Erythroblast (primary cell): ENCODE measurements around the gene RYR2.

ENCODE experiments used
- DNase-seq, 2 experiments: peaks; one replicate each; lab custom pipeline; 2025; lab: John Stamatoyannopoulos, UW
- GATA1 ChIP-seq: IDR thresholded peaks from 2 replicates; pipeline ENCODE4 v1.6.1; 2011; ENCODE audit warnings: low read depth, mild to moderate bottlenecking, control low read depth, low read length, moderate library complexity
- POLR2A ChIP-seq: IDR thresholded peaks from 2 replicates; pipeline ENCODE4 v1.6.1; 2011; ENCODE audit warnings: mild to moderate bottlenecking, low read length

Gene RYR2

DNA sequence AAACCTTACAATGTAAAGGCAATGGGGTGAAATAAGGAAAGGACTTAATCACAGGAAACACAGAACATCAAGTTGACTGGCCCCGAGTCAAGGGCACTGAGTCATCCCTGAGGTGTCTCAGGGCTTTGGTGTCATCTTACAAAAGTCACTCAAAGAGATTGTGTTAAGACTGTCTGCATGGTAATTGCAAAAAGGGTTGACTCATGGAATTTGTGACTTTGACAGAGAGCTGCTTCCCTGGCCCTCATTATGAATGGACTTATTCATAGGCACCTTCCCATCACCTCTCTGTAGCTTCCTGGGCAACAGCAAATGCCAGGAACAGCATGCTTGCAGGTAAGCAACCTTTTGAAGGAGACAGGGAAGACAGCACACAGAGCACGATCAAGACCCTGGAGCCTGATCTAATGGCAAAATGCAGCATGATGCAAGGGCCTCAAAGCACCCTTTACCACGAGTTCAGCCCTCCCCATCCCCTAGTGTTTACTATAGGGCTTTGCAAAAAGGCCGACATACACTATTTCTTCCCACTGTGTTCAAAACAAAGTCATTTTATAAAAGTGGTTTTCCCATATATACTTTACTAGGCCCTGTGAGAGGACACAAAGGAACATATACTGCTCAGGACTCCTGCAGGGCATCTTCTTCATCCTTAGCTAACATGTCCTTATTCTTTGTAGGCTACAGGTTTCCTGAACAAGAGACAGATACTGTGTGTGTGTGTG, 831.7 kb downstream of the RYR2 start:
- no peak for DNase-seq
- TF ChIP-seq POLR2A (no peak), GATA1 (no peak)

DNA sequence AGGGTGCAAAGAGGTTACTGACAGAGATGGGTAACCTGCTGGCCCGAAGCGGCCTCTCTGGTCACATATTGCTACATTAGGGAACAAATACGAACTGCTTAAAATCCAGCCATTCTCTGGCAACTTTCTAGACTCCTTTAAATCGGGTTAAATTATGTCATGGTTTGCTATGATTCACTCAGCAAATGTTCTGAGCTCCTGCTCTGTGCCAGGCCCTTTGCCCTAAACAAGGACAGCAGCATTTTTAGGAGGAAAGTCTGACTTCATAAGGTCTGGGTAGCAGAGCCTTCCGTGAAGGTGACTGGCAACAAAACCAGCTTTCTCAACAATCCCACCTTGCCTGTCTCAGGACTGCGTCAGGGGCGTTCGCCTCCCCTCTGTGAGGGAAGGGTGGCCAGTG, 833.3 kb downstream of the RYR2 start:
- DNase-seq: no peak
- TF ChIP-seq POLR2A: no peak
- TF ChIP-seq GATA1: no peak

DNA sequence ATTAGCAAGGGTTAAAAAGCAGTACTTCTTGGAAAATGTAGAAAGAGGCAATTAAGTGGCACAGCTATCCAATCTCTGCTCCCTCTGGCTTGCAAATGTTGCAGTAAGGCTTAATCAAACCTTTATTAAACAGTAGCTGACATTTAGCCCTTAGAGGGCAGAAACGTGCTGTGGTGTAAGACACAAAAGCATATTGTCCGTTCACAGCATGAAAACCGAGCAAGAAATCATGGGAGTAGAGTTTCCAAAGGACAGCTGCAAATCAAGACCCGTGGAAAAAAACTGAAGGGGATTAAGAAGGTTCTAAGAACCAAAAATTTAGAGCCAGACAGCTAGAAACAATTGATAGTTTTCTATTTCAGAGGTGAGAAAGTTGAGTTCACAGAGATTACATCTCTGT, 835.6 kb downstream of the RYR2 start:
- no peak for TF ChIP-seq POLR2A
- TF ChIP-seq GATA1: no peak
- DNase-seq: no peak

DNA sequence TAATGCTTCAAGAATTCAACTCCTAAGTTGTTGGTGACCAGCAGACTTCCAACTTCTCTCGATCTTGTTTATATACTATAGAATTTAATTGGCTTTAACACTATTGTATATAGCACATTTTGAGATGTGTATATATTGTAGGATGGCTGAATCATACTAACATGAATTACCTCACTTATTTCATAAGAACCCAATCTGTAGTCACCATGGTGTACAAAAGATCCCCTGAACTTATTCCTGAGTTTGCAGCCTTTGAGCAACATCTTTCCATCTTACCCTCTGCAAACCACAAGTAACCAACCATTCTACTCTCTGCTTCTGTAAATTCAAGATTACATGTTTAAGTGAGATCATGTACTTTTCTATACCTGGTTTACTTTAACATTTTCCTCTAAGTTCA, 836.4 kb downstream of the RYR2 start:
- no peak for DNase-seq
- TF ChIP-seq GATA1 (no peak), POLR2A (no peak)

DNA sequence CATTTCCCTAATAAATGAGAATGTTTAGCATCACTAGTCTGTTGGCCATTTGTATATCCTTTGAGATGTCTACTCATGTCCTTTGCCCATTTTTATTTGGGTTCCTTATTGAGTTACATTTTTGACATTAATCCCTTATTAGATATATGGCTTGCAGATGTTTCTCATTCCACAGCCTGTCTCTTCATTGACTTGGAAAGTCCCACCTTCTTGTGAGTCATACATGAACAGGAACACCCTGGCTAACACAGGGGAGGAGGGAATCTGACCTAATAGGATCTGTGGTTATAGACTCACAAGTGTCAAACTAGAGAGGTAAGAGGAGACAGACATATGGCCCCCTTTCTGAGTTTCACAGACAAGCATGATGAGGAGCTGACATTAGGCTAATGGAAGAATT, 837.2 kb downstream of the RYR2 start:
- DNase-seq: no peak
- TF ChIP-seq POLR2A: no peak
- TF ChIP-seq GATA1: no peak
